HG02852 (cell line): Measurements from ENCODE around the gene YDJC.
A peak's percentile ranks its signal among the peaks of the same experiment; 100 is the strongest.
"Not testable (repeated sequence)": the region's sequence is repeated elsewhere in the genome, so short reads cannot be mapped to it uniquely, and the experiment has no call there.

Experiments used
- ATAC-seq: cut with Tn5 transposase; IDR thresholded peaks from one replicate; pipeline ENCODE4 v1.9.1; 2021; ENCODE audit warnings: mild to moderate bottlenecking, moderate library complexity; ENCODE audit not compliant: unreplicated experiment

YDJC gene

GRCh38 chr22:21652010-21652546, 22.3 kb upstream of the YDJC start:
- peak; percentile 92 for ATAC-seq

GRCh38 chr22:21651521-21652009, 21.7 kb upstream of the YDJC start:
- peak; percentile 14 for ATAC-seq

DNA sequence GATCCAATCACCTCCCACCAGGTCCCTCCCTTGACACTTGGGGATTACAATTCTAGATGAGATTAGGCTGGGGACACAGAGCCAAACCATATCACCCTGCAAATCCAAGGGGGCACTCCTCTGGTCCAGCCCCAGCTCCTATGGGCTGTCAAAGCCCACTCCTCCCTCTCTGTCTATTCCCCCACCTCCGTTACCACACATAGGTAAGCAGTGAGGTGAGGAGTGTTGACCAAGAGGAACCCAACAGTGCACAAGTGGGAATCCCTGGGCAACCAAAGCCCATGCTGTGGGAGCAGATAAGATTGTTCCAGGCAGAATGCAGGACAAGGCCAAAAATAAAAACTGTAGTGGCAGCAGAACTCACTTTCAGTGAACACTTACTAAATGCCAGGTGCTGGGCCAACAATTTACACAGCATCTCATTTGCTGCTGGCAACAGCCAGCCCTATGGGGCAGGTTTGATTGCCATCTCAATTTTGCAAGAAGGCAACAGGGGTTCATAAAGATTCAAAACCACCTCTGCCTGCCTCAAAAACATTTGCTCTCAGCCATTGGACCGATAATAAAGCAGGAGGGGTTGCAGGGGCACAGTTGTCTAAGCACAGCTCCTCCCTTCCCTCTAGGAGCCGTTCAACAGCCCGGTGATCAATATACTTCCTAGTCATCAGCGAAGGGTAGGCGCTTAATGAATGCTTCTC, 21.1 kb upstream of the YDJC start:
- no peak for ATAC-seq

DNA sequence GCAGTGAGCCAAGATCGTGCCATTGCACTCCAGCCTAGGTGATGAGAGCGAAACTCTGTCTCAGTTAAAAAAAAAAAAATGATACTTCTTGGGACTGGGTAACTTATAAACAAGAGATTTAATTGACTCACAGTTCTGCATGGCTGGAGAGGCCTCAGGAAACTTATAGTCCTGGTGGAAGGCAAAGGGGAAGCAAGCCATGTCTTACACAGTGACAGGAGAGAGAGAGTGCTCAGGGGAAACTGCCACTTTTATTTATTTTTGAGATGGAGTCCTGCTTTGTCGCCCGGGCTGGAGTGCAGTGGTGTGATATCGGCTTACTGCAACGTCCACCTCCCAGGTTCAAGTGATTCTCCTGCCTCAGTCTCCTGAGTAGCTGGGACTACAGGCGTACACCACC, 20.5 kb upstream of the YDJC start:
- no peak for ATAC-seq

- ATAC-seq = no peak
Observed at GRCh38 chr22:21646608-21647590, 17.1 kb upstream of the YDJC start.

DNA sequence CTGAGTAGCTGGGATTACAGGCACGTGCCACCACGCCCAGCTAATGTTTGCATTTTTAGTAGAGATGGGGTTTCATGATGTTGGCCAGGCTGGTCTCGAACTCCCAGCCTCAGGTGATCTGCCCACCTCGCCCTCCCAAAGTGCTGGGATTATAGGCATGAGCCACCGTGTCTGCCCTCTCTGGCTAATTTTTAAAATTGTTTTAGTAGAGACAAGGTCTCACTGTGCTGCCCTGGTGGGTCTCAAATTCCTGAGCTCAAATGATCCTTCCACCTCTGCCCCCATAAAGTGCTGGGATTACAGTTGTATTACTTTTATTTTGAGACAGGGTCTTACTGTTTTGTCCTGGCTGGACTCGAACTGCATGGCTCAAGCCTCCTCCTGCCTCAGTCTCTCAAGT, 15.7 kb upstream of the YDJC start:
- ATAC-seq = not testable (repeated sequence)

DNA sequence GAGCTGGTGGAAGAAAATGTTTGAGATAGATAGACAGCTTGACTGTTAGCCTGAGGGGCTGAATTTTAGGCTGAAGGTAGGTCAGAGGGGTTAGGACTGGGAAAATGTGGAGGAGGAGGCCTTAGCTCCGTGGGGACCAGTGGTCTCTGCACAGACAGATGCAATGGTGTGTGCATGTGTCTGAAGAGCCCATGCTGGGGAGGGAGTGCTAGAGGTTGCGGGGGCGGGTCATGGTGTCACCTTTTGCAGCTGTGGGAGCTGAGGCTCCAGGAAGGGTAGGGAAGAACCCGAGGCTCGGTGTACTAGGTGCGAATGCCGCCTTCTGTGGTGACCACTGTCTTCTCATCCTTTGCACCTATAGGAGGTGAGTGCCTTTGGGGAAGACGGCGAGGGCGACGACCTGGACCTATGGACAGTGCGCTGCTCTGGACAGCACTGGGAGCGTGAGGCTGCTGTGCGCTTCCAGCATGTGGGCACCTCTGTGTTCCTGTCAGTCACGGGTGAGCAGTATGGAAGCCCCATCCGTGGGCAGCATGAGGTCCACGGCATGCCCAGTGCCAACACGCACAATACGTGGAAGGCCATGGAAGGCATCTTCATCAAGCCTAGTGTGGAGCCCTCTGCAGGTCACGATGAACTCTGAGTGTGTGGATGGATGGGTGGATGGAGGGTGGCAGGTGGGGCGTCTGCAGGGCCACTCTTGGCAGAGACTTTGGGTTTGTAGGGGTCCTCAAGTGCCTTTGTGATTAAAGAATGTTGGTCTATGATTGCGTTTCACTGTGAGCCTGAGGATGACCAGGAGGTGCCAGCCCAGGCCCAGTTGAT, 13.9 kb upstream of the YDJC start:
- ATAC-seq = no peak

DNA sequence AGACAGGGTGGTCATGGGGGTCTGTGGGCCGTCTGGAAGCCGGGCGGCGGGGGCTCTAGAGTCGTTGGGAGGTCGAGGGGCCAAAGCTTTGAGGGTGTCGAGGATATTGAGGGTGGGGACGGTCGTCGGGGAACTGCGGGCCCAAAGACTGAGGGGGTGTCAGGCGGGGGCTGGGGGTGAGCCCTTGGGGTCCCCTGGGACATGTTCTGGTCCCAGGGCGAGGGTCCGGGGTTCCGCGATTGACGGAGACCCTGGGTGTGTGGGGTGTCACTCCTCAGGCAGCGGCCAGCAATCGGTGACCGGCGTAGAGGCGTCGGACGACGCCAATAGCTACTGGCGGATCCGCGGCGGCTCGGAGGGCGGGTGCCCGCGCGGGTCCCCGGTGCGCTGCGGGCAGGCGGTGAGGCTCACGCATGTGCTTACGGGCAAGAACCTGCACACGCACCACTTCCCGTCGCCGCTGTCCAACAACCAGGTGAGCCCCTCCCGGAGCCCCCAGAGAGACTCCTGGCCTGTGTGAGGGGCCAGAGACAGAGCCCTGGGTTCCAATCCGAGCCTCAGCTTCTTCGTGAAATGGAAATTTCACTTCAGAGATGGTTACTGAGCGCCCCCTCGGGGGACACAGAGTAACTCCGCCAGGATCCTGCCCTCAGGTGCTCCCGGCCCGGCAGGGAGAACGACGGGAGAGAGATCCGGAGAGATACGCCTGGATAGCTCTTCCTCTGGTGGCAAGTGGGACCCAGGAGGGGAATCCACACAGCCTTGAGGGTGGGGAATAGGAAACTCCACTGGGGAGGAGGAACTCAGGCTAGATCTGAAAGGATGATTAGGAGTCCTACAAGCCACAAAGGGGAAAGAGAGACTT, 13.0 kb upstream of the YDJC start:
- no peak for ATAC-seq

DNA sequence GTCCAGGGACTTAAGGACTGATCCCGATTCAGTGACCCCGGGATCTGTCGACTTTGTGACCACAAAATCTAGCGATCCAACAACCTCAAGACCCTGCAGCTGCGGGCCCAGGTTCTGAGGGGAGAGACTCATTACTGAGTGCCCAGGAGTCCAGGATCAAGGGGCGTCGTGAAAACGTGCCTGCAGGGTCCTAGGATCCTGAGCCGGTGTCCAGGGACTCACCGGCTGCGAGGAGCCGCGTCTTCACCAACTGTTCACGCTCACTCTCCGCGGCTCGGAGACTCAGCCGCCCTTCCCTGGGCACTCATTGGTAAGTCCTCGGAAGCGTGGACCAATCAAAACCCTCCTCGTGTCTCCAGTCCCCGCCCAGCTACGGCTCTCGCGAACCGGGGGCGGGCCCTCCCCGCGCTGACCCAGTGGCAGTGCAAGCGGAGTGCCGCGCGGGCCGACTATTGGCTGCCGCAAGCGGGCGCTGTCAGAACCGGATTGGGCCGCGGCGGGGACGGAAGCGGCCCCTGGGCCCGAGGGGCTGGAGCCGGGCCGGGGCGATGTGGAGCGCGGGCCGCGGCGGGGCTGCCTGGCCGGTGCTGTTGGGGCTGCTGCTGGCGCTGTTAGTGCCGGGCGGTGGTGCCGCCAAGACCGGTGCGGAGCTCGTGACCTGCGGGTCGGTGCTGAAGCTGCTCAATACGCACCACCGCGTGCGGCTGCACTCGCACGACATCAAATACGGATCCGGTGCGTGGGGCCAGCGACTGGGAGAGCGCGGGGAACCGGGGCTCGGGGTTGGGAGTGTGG, 12.2 kb upstream of the YDJC start, which contains the start of gene SDF2L1:
Gene SDF2L1 (plus strand): TSS at position 514 of the 795 bp plus-strand sequence. CDS start 35 bp downstream, at position 549.
- peak; percentile 90 for ATAC-seq

DNA sequence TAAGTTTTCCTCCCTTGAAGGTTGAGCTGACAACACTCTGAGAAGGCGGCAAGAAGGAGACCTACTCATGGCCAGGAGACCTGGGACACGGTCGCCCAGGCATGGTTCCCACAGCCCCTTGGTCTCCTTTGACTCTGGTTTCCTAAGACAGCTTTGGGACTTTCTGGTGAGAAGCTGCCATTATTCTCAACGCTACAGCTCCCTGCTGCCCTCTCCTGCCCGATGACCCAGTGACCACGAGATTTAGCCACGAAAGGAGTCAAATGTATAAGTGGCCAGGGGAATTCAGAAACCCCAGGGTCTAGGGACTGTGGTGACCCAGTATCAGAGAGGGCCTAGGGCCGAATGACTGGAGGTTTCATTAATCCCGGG, 11.6 kb upstream of the YDJC start:
- ATAC-seq = no peak

GRCh38 chr22:21640810-21641209, 11.0 kb upstream of the YDJC start:
- no peak for ATAC-seq

- ATAC-seq = no peak
Observed at GRCh38 chr22:21639359-21639758, 9.5 kb upstream of the YDJC start.

DNA sequence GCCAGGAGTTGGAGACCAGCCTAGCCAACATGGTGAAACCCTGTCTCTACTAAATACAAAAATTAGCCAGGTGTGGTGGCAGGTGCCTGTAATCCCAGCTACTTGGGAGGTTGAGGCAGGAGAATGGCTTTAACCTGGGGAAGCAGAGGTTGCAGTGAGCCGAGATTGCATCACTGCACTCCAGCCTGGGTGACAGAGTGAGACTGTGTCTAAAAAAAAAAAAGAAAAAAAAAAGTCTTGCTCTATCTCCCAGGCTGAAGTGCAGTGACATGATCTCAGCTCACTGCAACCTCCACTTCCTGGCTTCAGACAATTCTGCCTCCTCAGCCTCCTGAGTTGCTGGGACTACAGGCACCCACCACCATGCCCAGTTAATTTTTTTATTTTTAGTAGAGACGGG, 7.6 kb upstream of the YDJC start:
- not testable (repeated sequence) for ATAC-seq

DNA sequence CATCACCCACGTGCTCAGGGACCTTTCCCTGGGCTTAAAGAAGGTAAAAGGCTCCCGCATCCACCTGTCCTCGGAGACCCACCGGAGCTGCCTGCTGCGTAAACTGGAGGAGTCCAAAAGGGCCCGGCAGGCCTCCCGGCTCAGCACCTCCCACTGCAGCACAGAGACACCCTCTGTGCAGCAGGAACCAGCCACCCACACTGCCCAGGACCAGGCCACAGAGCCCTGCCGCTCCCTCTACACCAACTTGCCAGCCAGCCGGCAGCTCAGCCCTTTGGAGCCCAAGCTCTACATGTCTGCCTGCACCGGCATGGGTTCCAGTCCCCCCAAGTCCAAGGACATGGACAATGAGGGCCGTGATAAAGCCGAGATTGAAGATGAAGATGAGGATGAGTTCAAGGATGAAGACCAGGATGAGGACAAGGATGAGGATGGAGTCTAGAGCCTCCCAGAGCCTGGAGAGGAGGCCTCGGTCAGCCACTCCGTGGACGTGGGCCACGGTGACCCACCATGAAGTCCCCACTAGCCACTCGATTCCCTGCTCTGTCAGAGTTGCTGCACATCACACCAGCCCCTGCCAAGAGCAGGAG, 6.9 kb upstream of the YDJC start:
- no peak for ATAC-seq

DNA sequence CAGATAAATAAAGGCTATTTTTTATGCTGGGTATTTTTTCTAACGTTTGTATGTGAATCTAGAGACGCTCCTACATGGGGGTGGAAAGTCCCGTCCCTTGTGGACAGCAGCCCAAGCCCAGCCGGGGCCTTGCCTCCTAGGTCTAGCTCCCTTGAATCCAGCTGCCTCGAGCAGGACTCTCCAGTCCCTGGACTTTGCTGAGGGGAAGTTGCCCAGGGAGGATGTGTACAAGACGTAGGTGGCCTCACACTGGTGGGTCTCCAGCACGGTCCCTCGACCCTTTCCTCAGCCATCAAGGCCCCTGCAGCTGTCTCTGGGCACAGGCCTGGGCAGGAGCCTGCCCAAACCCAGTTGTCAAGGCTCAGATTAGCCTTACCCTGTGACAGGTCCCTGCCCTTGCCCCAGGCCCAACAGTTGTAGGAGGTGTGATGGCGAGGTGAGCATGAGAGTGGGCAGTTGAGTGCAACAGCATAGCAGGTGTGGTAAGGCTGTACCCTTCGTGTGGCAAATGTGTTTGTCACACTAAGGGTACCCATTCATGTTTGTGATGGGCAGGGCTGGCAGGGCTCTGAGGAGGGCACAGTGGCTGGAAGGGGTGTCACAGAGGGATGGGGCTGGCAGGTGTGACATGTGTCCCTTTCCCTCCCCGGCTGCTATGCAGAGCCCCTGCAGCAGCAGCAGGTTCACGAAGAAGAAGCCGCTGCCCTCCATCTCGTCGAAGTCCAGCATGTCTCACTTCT, 6.1 kb upstream of the YDJC start:
- no peak for ATAC-seq

GRCh38 chr22:21634844-21635243, 5.0 kb upstream of the YDJC start:
- no peak for ATAC-seq

DNA sequence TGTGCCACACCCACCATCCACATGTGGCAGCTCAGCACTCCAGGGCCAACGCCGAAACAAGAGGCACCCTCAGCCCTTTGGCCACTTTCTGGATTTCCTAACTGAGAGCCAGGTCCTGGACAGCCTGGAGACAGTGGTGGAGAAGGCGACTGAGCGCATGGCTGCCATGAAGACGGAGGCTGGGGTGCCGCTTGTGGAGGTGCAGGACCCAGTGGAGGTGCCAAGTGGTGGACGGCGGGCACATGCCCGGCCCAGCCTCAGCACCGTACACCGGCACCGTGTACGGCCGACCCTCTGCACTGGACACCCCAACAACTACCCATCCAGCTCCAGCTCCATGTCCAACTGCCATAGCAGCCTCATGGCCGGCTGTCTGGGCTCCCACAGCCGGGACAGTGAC, 4.3 kb upstream of the YDJC start:
- ATAC-seq = no peak

DNA sequence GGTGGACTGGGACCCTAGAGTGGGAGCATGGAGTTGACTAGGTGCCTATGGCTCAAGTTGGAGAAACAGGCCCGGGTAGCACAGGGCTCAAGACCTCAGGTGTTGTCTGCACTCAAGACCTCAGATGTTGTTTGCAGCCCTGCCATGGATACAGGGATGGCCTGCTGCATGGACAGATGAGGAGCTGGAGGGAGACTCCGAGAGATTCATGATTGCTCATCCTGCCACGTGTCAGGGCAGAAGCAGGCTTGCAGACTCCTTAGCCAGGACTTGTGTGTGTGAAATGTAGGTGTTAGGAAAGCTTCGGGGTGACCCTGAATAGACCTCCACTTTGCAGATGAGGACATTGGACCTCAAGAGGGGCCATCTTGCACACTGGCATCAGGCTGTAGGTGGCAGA, 3.7 kb upstream of the YDJC start:
- ATAC-seq = no peak
